Panc1 (cell line): ENCODE data around the gene COX7A1. TPM values are rescaled to one million over a fixed set of nuclear protein-coding genes. Genes with fewer than 3 reads are reported as not detected.

ENCODE experiments used
- ATAC-seq: fragments of 200-7000 bp; cut with Tn5 transposase; 2 replicates; pipeline ENCODE4 v1.9.1; 2020; ENCODE audit warnings: mild to moderate bottlenecking, moderate library complexity
- BruUV-seq: library from RNA; stranded (reverse); fragments of 400-500 nt; replicated peaks from 2 replicates; lab custom pipeline; 2021; lab: Mats Ljungman, UMichigan
- CTCF ChIA-PET: fragments of 300-600 bp; sonication (Branson Sonifier 250); formaldehyde crosslinking; loops from one replicate; lab custom pipeline; 2022; ENCODE audit warnings: antibody characterized with exemption; lab: Charles Lee
- POLR2A ChIA-PET: fragments of 300-600 bp; sonication (Branson Sonifier 250); formaldehyde crosslinking; loops from one replicate; lab custom pipeline; 2022; ENCODE audit warnings: antibody characterized with exemption; lab: Charles Lee
- DNase-seq: peaks from one replicate; pipeline ENCODE4 v3.0.0-alpha.2; 2010; ENCODE audit warnings: low read depth, low spot score
- H3K27ac ChIP-seq: 2 replicates; pipeline ENCODE4 v1.5.1; 2011; ENCODE audit warnings: mild to moderate bottlenecking, low read length, inconsistent platforms
- H3K27me3 ChIP-seq: fragments of 200-500 bp; sonication (Bioruptor generic); 2 replicates; pipeline ENCODE4 v1.6.0; 2014; ENCODE audit warnings: low read length, inconsistent platforms; ENCODE audit not compliant: control insufficient read depth, insufficient read depth
- H3K36me3 ChIP-seq: fragments of 200-500 bp; sonication (Bioruptor generic); 2 replicates; pipeline ENCODE4 v1.5.1; 2014; ENCODE audit warnings: inconsistent platforms, mild to moderate bottlenecking, low read length, moderate library complexity; ENCODE audit not compliant: control insufficient read depth, insufficient read depth
- H3K4me1 ChIP-seq: 2 replicates; pipeline ENCODE4 v1.5.1; 2011; ENCODE audit warnings: inconsistent platforms, mild to moderate bottlenecking, low read length, moderate library complexity; ENCODE audit not compliant: control insufficient read depth, insufficient read depth
- H3K4me3 ChIP-seq, 2 experiments: 2 replicates each; pipeline ENCODE4 v1.5.1; 2011 to 2012; ENCODE audit warnings: low read depth in 2 of 2, low read length in 2 of 2, mild to moderate bottlenecking in 2 of 2, inconsistent platforms in 1 of 2, moderate library complexity in 1 of 2
- H3K9me3 ChIP-seq: fragments of 200-500 bp; sonication (Bioruptor generic); 2 replicates; pipeline ENCODE4 v1.5.1; 2014; ENCODE audit warnings: low read depth, mild to moderate bottlenecking, inconsistent platforms, low read length, moderate library complexity; ENCODE audit not compliant: control insufficient read depth, insufficient read depth
- CTCF ChIP-seq: fragments of 450-650 bp; IDR thresholded peaks from 2 replicates; pipeline ENCODE4 v1.5.1; 2017; ENCODE audit warnings: mild to moderate bottlenecking
- POLR2AphosphoS5 ChIP-seq: IDR thresholded peaks from 2 replicates; pipeline ENCODE4 v1.6.1; 2012; ENCODE audit warnings: mild to moderate bottlenecking, low read depth, low read length, moderate library complexity
- REST ChIP-seq, 2 experiments: IDR thresholded peaks; 2 replicates each; pipeline ENCODE4 v1.6.1; 2011 to 2012; ENCODE audit warnings: low read depth in 2 of 2, control low read depth in 1 of 2, low read length in 1 of 2, mild to moderate bottlenecking in 1 of 2, moderate library complexity in 1 of 2; ENCODE audit not compliant: insufficient read depth in 1 of 2
- SIN3A ChIP-seq: IDR thresholded peaks from 2 replicates; pipeline ENCODE4 v1.6.1; 2012; ENCODE audit warnings: low read depth, mild to moderate bottlenecking, low read length, moderate library complexity, borderline replicate concordance; ENCODE audit not compliant: insufficient read depth
- TCF7L2 ChIP-seq: IDR thresholded peaks from 2 replicates; pipeline ENCODE4 v1.6.1; 2011; ENCODE audit warnings: mild to moderate bottlenecking, low read depth, low read length, inconsistent platforms
- in situ Hi-C: cut with HindIII; loops from 2 replicates; pipeline ENCODE4 v1.10.0; 2016; ENCODE audit warnings: low sequenced_read_pairs, low pct_unique_long_range_greater_than_20kb
- intact Hi-C: fragments of 100-400 bp; cut with micrococcal nuclease; formaldehyde crosslinking; loops from one replicate; pipeline ENCODE4 v1.10.0; 2022; ENCODE audit not compliant: unreplicated experiment
- total RNA-seq: library from RNA; stranded (reverse); gene quantifications from one replicate; pipeline ENCODE4 v1.2.1, GENCODE V29; 2021; ENCODE audit not compliant: unreplicated experiment

The COX7A1 gene
- total RNA-seq, 1 experiment from 2014 or later: 0.33 TPM

- DNase-seq (no peak), ATAC-seq (no peak)
- Histone ChIP-seq H3K27me3 (no peaks in the 10 kb centered on the region), H3K4me3 (peak overlapping the region in 1 of 2 experiments; percentile 77; a peak in 2 of 4 replicates), H3K4me1 (peaks cover 14% of the 10 kb centered on the region), H3K9me3 (no peaks in the 10 kb centered on the region), H3K27ac (no peak overlapping the region), H3K36me3 (peaks cover 17% of the 10 kb centered on the region)
- no peak for TF ChIP-seq SIN3A
- TF ChIP-seq POLR2AphosphoS5: no peak
- TF ChIP-seq TCF7L2: no peak
- no peak for TF ChIP-seq REST (IDR thresholded peaks at IDR 0.05; ENCODE audit: insufficient read depth in 1 of 2, low read depth in 2 of 2, low read length in 1 of 2)
- no peak for TF ChIP-seq CTCF
- in situ Hi-C loops: no loop called here
- CTCF ChIA-PET: no interaction called here
- no TSS peak for BruUV-seq
- POLR2A ChIA-PET: interaction anchor here (0.6 kb wide), 1 partner anchor 46 kb away, joined by 3 read pairs; no protein-coding TSS in a partner anchor
- intact Hi-C loops: no loop called here
Measured at GRCh38 chr19:36142046-36142445, 10.2 kb downstream of the COX7A1 start.

- Histone ChIP-seq H3K4me1 (peaks cover 19% of the 10 kb centered on the region), H3K27ac (peak overlapping the region; percentile 60), H3K27me3 (no peaks in the 10 kb centered on the region), H3K9me3 (no peaks in the 10 kb centered on the region), H3K4me3 (peak overlapping the region; percentile 75 to 96), H3K36me3 (peaks cover 17% of the 10 kb centered on the region)
- TF ChIP-seq REST (IDR thresholded peaks at IDR 0.05; ENCODE audit: insufficient read depth in 1 of 2, low read depth in 2 of 2, low read length in 1 of 2) (0 out of 4 replicates have a peak, but pooled peaks of 1 of the 2 experiments have one; percentile 4), CTCF (no peak)
- CTCF ChIA-PET: interaction anchor here (0.6 kb wide), 1 partner anchor 229 kb away, joined by 3 read pairs; no protein-coding TSS in a partner anchor
- ATAC-seq: peak; percentile 72
- peak; percentile 39 for DNase-seq
- intact Hi-C loops: no loop called here
- in situ Hi-C loops: no loop called here
- no TSS peak for BruUV-seq
- POLR2A ChIA-PET: interaction anchor here (0.6 kb wide), 1 partner anchor 14 kb away, joined by 13 read pairs; no protein-coding TSS in a partner anchor
Measured at GRCh38 chr19:36141039-36141927, 11.0 kb downstream of the COX7A1 start.
